A549 treated with dexamethasone at 1 μM for 4 hours (cell line): ENCODE results near the gene TAPBPL. TPM values are rescaled to one million over a fixed set of nuclear protein-coding genes. Genes with fewer than 3 reads are reported as not detected.

Source experiments
- total RNA-seq: library from RNA; stranded (reverse); fragments of 200-300 nt; extraction: Qiagen RNA extraction; gene quantifications from 5 replicates; pipeline ENCODE4 v1.2.3, GENCODE V29; 2022

Gene TAPBPL
- 3.1 to 3.6 TPM (median 3.5 TPM) in 5 replicates for total RNA-seq

DNA sequence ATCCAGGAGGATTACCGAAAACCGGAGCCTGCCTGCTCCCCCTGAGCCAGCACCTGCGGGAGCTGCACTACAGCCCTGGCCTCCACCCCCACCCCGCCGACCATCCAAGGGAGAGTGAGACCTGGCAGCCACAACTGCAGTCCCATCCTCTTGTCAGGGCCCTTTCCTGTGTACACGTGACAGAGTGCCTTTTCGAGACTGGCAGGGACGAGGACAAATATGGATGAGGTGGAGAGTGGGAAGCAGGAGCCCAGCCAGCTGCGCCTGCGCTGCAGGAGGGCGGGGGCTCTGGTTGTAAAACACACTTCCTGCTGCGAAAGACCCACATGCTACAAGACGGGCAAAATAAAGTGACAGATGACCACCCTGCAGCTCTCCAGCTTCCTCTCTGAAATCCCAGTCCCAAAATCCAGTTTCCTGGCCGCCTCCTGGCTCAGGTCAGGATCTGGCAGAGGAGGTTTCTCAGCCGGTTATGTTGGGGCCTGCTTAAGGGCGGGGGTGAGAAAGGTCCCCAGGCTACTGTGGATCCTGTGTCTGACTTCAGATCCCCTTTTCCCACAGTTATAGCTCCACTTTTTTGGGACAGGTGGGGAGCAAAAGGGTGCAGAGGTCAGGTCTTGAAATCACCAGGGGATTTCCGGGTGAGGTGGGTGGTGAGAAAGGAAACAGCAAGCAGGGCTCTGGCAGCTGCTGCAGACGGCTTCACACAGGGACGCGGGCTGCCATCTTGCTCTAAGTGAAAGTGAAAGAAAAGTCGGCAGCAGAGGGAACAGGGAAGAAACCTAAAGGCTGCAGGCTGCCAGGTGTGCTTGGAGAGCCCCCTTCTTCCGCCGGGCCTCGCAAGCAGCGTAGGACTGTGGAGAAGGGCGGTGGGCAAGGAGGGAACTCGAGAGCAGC is at the start of gene TAPBPL:
TAPBPL (plus strand) TSS at position 695 of the 897 bp plus-strand sequence. CDS start 207 bp downstream, outside the sequence.

DNA sequence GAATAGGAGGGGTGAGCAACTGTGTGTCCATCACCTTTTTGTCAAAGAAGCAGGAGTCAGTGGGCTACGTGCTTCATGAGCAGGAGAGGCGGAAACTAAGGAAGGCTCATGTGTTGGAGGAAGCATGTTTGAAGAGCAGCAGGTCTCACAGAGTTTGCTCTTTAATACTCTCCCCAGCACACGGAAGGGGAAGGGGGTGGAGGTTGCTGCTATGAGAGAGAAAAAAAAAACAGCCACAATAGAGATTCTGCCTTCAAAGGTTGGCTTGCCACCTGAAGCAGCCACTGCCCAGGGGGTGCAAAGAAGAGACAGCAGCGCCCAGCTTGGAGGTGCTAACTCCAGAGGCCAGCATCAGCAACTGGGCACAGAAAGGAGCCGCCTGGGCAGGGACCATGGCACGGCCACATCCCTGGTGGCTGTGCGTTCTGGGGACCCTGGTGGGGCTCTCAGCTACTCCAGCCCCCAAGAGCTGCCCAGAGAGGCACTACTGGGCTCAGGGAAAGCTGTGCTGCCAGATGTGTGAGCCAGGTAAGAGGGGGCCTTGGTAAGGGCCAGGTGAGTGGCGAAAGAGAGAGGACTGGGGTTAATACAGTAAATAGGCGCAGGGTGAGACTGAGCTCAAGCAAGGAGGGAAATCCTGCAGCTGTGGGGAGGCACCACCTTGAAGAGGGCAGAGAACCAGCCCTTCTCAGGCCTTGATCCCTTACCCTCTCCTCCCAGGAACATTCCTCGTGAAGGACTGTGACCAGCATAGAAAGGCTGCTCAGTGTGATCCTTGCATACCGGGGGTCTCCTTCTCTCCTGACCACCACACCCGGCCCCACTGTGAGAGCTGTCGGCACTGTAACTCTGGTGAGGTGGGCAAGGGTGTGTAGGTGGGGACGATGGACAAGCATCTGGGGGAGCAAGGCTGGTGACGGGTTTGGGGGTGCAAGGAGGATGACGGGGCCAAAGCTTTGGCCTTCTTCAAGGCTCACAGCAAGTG is 6.8 kb upstream of the TAPBPL start, which contains the start of gene CD27:
CD27 (plus strand) TSS at position 252 of the 985 bp plus-strand sequence; CDS start at position 393, 141 bp downstream.

DNA sequence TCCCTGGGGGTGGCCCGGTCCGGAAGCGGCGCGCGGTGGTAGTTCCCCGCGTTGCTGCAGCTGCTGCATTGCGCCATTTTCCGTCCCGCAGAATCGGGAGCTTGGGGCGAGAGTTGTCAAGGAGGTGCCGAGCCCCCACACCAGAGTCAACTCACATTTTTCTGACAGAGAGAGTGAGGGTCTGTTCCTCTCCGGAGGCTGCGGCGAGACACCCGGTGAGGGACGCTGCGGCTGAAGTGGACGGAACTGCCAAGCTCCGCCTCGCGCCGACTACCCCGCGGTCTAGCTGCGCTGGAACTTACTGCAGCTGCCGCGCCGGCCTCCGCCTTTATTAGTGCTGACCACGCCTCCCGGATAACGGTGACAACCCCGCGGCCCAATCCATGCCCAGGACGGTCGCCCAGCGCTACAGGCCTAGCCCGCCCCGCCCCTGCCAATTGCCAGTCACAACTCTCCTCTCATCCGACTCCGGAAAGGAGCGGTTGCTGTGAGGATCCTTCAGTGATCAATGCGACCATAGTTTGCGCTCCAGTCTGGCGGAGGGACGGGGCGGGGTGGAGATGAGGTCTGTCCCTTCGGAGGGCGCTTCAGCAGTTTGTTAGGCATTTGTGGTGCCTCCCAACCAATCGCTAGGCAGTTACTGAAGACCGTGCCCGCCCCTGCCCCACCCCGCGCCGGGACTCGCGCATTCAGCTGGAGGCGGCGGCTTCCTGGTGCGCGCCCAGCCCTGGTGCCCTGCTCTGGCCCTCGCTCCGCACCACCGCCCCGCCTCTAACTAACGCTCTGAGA is 18.7 kb downstream of the TAPBPL start, which contains the start of gene VAMP1:
VAMP1 (minus strand) TSS at position 303 of the 789 bp plus-strand sequence; CDS start at position 157, 146 bp downstream.

GRCh38 chr12:6492838-6493496 is 41.1 kb downstream of the TAPBPL start, which contains the start of gene MRPL51:
Gene MRPL51 (minus strand): TSS chr12:6493262. CDS start chr12:6493136, 126 bp downstream.

DNA sequence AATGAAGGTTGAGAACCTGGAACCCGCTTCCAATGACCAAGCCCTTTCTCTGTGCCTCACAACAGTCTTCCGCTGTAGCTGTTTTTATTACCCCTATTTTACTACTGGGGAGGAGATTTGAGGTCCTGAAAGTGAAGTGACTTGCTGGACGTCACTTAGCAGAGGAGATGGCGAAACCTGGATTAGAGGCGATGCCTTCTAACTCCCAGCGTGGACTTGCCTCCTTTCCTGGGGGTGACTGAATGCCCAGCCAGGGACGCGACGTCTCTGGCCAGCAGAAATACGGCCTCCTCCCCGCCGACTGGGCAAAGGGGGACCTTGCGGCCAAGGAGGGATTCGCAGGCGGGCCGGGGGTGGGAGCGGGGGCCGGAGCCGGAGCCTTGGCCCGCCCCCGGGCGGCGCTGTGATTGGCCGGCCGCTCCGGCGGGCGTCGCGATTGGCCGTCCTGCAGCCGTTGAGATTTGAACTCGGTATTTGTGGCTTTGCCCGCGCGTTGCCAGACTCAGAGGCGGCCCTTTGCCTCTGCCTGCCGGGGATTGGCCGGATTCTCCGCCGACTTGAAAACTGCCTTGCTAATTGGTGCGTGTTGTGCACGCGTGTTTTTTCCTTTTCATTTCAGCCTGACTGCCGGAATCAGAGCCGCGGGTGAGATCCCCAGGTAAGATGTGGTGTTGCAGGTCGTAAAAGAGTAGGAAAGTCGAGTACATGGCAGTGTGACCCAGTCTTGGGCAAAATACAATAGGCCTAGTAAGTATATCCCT is 41.8 kb downstream of the TAPBPL start, which contains the start of gene NCAPD2:
NCAPD2 (plus strand) TSS at position 606 of the 761 bp plus-strand sequence. CDS start 997 bp downstream, outside the sequence.

Other genes starting within 250 kb of the TAPBPL start
- 0.22 to 0.35 TPM (median 0.26 TPM) in 5 replicates for gene PLEKHG6, start 141.4 kb upstream of the TAPBPL start, total RNA-seq
- gene TNFRSF1A, start 110.0 kb upstream of the TAPBPL start, total RNA-seq = 472 to 566 TPM (median 544 TPM) in 5 replicates
- gene SCNN1A, start 76.5 kb upstream of the TAPBPL start, total RNA-seq = 16.8 to 31.6 TPM (median 27.9 TPM) in 5 replicates
- gene LTBR, start 67.9 kb upstream of the TAPBPL start, total RNA-seq = 192 to 255 TPM (median 245 TPM) in 5 replicates
- gene CD27, start 7.1 kb upstream of the TAPBPL start, total RNA-seq = not detected in 5 replicates
- 8.7 to 13.1 TPM (median 12.6 TPM) in 5 replicates for gene VAMP1, start 18.6 kb downstream of the TAPBPL start, total RNA-seq
- gene MRPL51, start 41.2 kb downstream of the TAPBPL start, total RNA-seq = 277 to 325 TPM (median 291 TPM) in 5 replicates
- 44.6 to 67.9 TPM (median 62.9 TPM) in 5 replicates for gene NCAPD2, start 42.1 kb downstream of the TAPBPL start, total RNA-seq
- gene GAPDH, start 82.5 kb downstream of the TAPBPL start, total RNA-seq = 6,774 to 8,699 TPM (median 8,412 TPM) in 5 replicates
- gene IFFO1, start 104.0 kb downstream of the TAPBPL start, total RNA-seq = 1.3 to 2.0 TPM (median 1.5 TPM) in 5 replicates
- gene NOP2, start 116.2 kb downstream of the TAPBPL start, total RNA-seq = 84.8 to 101 TPM (median 93.6 TPM) in 5 replicates
- 61.0 to 71.4 TPM (median 66.7 TPM) in 5 replicates for gene CHD4, start 155.3 kb downstream of the TAPBPL start, total RNA-seq
- 0.51 to 0.87 TPM (median 0.71 TPM) in 5 replicates for gene LPAR5, start 183.9 kb downstream of the TAPBPL start, total RNA-seq
- 0.13 to 0.23 TPM (median 0.19 TPM) in 5 replicates for gene ACRBP, start 195.4 kb downstream of the TAPBPL start, total RNA-seq
- 11.8 to 15.1 TPM (median 12.9 TPM) in 5 replicates for gene ING4, start 211.1 kb downstream of the TAPBPL start, total RNA-seq
- gene ZNF384, start 237.3 kb downstream of the TAPBPL start, total RNA-seq = 49.3 to 61.4 TPM (median 58.0 TPM) in 5 replicates
- 0.56 to 1.0 TPM (median 0.96 TPM) in 5 replicates for gene PIANP, start 248.8 kb downstream of the TAPBPL start, total RNA-seq